Smooth muscle cell (in vitro differentiated cells): ENCODE data around the gene ZDBF2. TPM values are rescaled to one million over a fixed set of nuclear protein-coding genes. Genes with fewer than 3 reads are reported as not detected.
"Not testable (repeated sequence)": the region's sequence is repeated elsewhere in the genome, so short reads cannot be mapped to it uniquely, and the experiment has no call there.

Experiments
- DNase-seq: peaks from one replicate; lab custom pipeline; 2025; ENCODE audit not compliant: unreplicated experiment; lab: John Stamatoyannopoulos, UW
- H2AFZ ChIP-seq: fragments of 200-600 bp; sonication (generic); 2 replicates; pipeline ENCODE4 v1.6.0; 2016; ENCODE audit warnings: antibody characterized with exemption, low read depth, mild to moderate bottlenecking
- H3F3A ChIP-seq: fragments of 200-600 bp; sonication (generic); 2 replicates; pipeline ENCODE4 v1.6.0; 2017; ENCODE audit warnings: antibody characterized with exemption, low read depth
- H3K27ac ChIP-seq: fragments of 200-600 bp; sonication (generic); 2 replicates; pipeline ENCODE4 v1.5.1; 2016; ENCODE audit warnings: low read depth, mild to moderate bottlenecking
- H3K27me3 ChIP-seq: fragments of 200-600 bp; sonication (generic); 2 replicates; pipeline ENCODE4 v1.6.1; 2016; ENCODE audit warnings: low read depth, mild to moderate bottlenecking
- H3K36me3 ChIP-seq: fragments of 200-600 bp; sonication (generic); 2 replicates; pipeline ENCODE4 v1.5.1; 2016; ENCODE audit warnings: low read depth
- H3K4me1 ChIP-seq: fragments of 200-600 bp; sonication (generic); 2 replicates; pipeline ENCODE4 v1.5.1; 2016; ENCODE audit warnings: low read depth
- H3K4me2 ChIP-seq: fragments of 200-600 bp; sonication (generic); 2 replicates; pipeline ENCODE4 v1.6.0; 2016; ENCODE audit warnings: mild to moderate bottlenecking
- H3K4me3 ChIP-seq: fragments of 200-600 bp; sonication (generic); 2 replicates; pipeline ENCODE4 v1.5.1; 2016; ENCODE audit warnings: mild to moderate bottlenecking
- H3K79me2 ChIP-seq: fragments of 200-600 bp; sonication (generic); 2 replicates; pipeline ENCODE4 v1.6.0; 2016; ENCODE audit warnings: low read depth, mild to moderate bottlenecking
- H3K9ac ChIP-seq: fragments of 200-600 bp; sonication (generic); 2 replicates; pipeline ENCODE4 v1.6.0; 2016; ENCODE audit warnings: low read depth
- H3K9me3 ChIP-seq: fragments of 200-600 bp; sonication (generic); replicated peaks from 2 replicates; pipeline ENCODE4 v1.5.1; 2016; ENCODE audit warnings: low read depth
- H4K20me1 ChIP-seq: fragments of 200-600 bp; sonication (generic); 2 replicates; pipeline ENCODE4 v1.6.0; 2016; ENCODE audit warnings: low read depth
- whole genome bisulfite sequencing: methylation state at CpG from one replicate; pipeline ENCODE4 v1.1.7; 2016; ENCODE audit warnings: low lambda C conversion rate; 5-methylcytosine and 5-hydroxymethylcytosine counted together
- polyA plus RNA-seq: library from polyadenylated mRNA; unstranded; fragments of >200 nt; fragmentation: Nextera tagmentation; extraction: Ambion mirVana; gene quantifications from 2 replicates; pipeline ENCODE4 v1.2.1, GENCODE V29; 2016
- total RNA-seq: library from RNA; depleted of rRNA; stranded (reverse); fragments of >200 nt; gene quantifications from 2 replicates; pipeline ENCODE4 v1.2.3, GENCODE V29; 2014
- TF ChIP-seq, protein P1 (sequence below): fragments of 200-600 bp; sonication (generic); IDR thresholded peaks from 2 replicates; pipeline ENCODE4 v1.5.1; 2017; ENCODE audit warnings: borderline replicate concordance, mild to moderate bottlenecking, antibody characterized with exemption; ENCODE audit not compliant: insufficient read depth, poor library complexity, severe bottlenecking

The ZDBF2 gene
- total and polyA plus RNA-seq, 2 experiments from 2014 or later = 2.8 to 22.7 TPM

DNA sequence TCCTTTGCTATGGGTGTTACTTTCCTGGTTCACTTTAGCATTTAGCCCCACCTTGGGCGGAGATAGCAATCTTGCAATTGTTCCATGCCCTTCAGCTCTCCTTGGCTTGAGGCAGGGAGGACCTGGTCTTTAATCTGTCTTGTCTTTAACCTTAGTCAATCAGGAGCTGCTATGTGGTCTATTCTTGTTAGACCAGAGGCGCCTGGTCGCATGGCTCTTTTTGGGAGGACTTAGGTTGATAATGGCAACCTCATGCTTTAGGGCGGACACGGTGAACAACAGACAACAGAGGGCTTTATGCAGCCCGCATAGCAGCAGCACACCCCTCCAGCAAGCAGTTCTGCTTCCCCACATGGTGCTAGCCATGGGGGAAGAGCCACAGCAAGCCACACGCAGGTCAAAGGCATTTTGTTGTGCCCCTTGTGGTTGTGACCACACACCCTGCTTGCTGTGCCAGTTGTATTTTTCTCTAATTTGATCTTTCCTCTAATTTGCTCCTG lies 17.7 kb upstream of the ZDBF2 start:
- TF ChIP-seq, protein P1, sequence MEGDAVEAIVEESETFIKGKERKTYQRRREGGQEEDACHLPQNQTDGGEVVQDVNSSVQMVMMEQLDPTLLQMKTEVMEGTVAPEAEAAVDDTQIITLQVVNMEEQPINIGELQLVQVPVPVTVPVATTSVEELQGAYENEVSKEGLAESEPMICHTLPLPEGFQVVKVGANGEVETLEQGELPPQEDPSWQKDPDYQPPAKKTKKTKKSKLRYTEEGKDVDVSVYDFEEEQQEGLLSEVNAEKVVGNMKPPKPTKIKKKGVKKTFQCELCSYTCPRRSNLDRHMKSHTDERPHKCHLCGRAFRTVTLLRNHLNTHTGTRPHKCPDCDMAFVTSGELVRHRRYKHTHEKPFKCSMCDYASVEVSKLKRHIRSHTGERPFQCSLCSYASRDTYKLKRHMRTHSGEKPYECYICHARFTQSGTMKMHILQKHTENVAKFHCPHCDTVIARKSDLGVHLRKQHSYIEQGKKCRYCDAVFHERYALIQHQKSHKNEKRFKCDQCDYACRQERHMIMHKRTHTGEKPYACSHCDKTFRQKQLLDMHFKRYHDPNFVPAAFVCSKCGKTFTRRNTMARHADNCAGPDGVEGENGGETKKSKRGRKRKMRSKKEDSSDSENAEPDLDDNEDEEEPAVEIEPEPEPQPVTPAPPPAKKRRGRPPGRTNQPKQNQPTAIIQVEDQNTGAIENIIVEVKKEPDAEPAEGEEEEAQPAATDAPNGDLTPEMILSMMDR = no peak
- H3K79me2 ChIP-seq = no peaks in the 10 kb centered on the region
- no peak overlapping the region for H3K4me3 ChIP-seq
- peaks cover 97% of the 10 kb centered on the region for H3K27me3 ChIP-seq
- no peak overlapping the region for H3K4me2 ChIP-seq
- H3K36me3 ChIP-seq = no peaks in the 10 kb centered on the region
- 40% methylated on average over 7 of the region's 7 CpGs for WGBS
- H3F3A ChIP-seq = no peaks in the 10 kb centered on the region
- H3K4me1 ChIP-seq = no peaks in the 10 kb centered on the region
- no peak overlapping the region for H3K27ac ChIP-seq
- H2AFZ ChIP-seq = no peak overlapping the region
- H4K20me1 ChIP-seq = no peaks in the 10 kb centered on the region
- no peaks in the 10 kb centered on the region for H3K9me3 ChIP-seq
- no peak for DNase-seq
- no peak overlapping the region for H3K9ac ChIP-seq

DNA sequence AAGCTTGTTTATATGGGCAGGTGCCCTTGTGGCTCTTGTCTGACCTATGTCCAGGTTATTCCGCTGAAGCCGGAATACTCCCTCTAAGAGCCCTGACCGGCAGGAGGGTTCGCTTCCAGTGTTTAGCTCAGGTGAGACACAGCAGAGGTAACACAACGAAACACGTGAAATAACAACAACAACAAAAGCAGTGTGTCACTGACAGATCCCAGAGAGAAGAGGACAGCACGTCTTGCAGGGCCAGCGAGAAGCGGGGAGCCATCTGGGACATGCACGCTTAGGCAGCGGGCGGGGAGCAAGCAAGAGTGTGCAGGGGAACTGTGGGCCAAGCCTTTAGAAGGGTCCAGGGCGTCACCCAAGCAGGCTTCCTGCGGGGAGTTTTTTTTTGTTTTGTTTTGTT lies 17.1 kb upstream of the ZDBF2 start:
- 61% methylated on average over 14 of the region's 14 CpGs for WGBS
- Histone ChIP-seq H3K4me2 (no peak overlapping the region), H3K4me3 (no peak overlapping the region), H3F3A (no peaks in the 10 kb centered on the region), H4K20me1 (no peaks in the 10 kb centered on the region), H3K9ac (no peak overlapping the region), H3K27me3 (peaks cover 97% of the 10 kb centered on the region), H3K79me2 (no peaks in the 10 kb centered on the region), H2AFZ (no peak overlapping the region), H3K9me3 (no peaks in the 10 kb centered on the region), H3K36me3 (no peaks in the 10 kb centered on the region), H3K4me1 (no peaks in the 10 kb centered on the region), H3K27ac (no peak overlapping the region)
- TF ChIP-seq, protein P1 = no peak
- DNase-seq = no peak

DNA sequence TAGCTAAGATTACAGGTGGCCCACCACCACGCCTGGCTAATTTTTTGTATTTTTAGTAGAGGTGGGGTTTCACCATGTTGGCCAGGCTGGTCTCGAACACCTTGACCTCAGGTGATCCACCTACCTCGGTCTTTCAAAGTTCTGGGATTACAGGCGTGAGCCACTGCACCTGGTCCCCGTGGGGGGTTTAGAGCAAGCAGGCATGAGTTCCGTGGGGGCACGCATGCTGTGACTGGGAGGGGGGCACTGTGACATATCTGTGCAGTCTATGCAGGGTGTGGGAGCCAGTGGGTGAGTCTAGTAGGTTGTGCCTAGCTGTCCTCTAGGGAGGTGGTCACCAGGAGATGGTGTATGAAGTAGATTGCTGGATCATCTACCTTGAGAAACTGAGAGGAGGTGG lies 16.6 kb upstream of the ZDBF2 start:
- H3K27ac ChIP-seq = no peak overlapping the region
- H3K4me1 ChIP-seq = no peaks in the 10 kb centered on the region
- H3K9ac ChIP-seq = no peak overlapping the region
- no peak overlapping the region for H3K4me2 ChIP-seq
- peaks cover 97% of the 10 kb centered on the region for H3K27me3 ChIP-seq
- no peaks in the 10 kb centered on the region for H4K20me1 ChIP-seq
- no peaks in the 10 kb centered on the region for H3K79me2 ChIP-seq
- H2AFZ ChIP-seq = no peak overlapping the region
- H3F3A ChIP-seq = no peaks in the 10 kb centered on the region
- no peaks in the 10 kb centered on the region for H3K36me3 ChIP-seq
- 65% methylated on average over 7 of the region's 7 CpGs for WGBS
- TF ChIP-seq, protein P1 = no peak
- H3K4me3 ChIP-seq = no peak overlapping the region
- no peak for DNase-seq
- H3K9me3 ChIP-seq = no peaks in the 10 kb centered on the region

DNA sequence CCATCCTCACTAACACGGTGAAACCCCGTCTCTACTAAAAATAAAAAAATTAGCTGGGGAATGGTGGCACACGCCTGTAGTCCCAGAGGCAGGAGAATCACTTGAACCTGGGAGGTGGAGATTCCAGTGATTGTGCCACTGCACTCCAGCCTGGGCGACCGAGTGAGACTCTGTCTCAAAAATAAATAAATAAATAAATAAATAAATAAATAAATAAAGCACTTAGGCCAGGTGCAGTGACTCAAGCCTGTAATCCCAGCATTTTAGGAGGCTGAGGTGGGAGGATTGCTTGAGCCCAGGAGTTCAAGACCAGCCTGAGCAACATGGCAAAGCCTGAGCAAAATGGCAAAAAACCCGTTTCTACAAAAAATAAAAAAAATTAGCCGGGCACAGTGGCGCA lies 15.8 kb upstream of the ZDBF2 start:
- H3K36me3 ChIP-seq, DNase-seq, H3K4me3 ChIP-seq, H3K4me1 ChIP-seq, H3F3A ChIP-seq, H3K27ac ChIP-seq, H3K9me3 ChIP-seq, H3K79me2 ChIP-seq, H2AFZ ChIP-seq, H3K4me2 ChIP-seq, H3K9ac ChIP-seq, H4K20me1 ChIP-seq: not testable (repeated sequence)
- 62% methylated on average over 8 of the region's 8 CpGs for WGBS
- H3K27me3 ChIP-seq = peaks cover 97% of the 10 kb centered on the region
